Ishikawa (cell line): ENCODE data around the gene KCNK7.

ENCODE experiments used
- CEBPB ChIP-seq: IDR thresholded peaks from 2 replicates; pipeline ENCODE4 v1.6.1; 2012
- CREB1 ChIP-seq: IDR thresholded peaks from 2 replicates; pipeline ENCODE4 v1.6.1; 2012; ENCODE audit warnings: low read depth
- EGR1 ChIP-seq: IDR thresholded peaks from 2 replicates; pipeline ENCODE4 v1.6.1; 2012
- EP300 ChIP-seq: IDR thresholded peaks from 2 replicates; pipeline ENCODE4 v1.6.1; 2012; ENCODE audit warnings: borderline replicate concordance
- FOXM1 ChIP-seq: IDR thresholded peaks from 2 replicates; pipeline ENCODE4 v1.6.1; 2012; ENCODE audit warnings: low read depth, borderline replicate concordance
- NFIC ChIP-seq: IDR thresholded peaks from 2 replicates; pipeline ENCODE4 v1.6.1; 2012
- RAD21 ChIP-seq: IDR thresholded peaks from 2 replicates; pipeline ENCODE4 v1.6.1; 2012; ENCODE audit warnings: low read depth
- TAF1 ChIP-seq: IDR thresholded peaks from 2 replicates; pipeline ENCODE4 v1.6.1; 2012; ENCODE audit warnings: low read depth, mild to moderate bottlenecking
- TCF12 ChIP-seq: IDR thresholded peaks from 2 replicates; pipeline ENCODE4 v1.6.1; 2012; ENCODE audit warnings: low read depth
- TEAD4 ChIP-seq: IDR thresholded peaks from 2 replicates; pipeline ENCODE4 v1.6.1; 2012
- YY1 ChIP-seq: IDR thresholded peaks from 2 replicates; pipeline ENCODE4 v1.6.1; 2012; ENCODE audit warnings: low read depth
- ZBTB7A ChIP-seq: IDR thresholded peaks from 2 replicates; pipeline ENCODE4 v1.6.1; 2012; ENCODE audit warnings: low read depth
- TF ChIP-seq, protein P1 (sequence below): IDR thresholded peaks from 2 replicates; pipeline ENCODE4 v1.6.1; 2012
- TF ChIP-seq, protein P2 (sequence below): IDR thresholded peaks from 2 replicates; pipeline ENCODE4 v1.6.1; 2012; ENCODE audit warnings: low read depth, mild to moderate bottlenecking
- TF ChIP-seq, protein P3 (sequence below): IDR thresholded peaks from 2 replicates; pipeline ENCODE4 v1.6.1; 2012

Gene KCNK7

DNA sequence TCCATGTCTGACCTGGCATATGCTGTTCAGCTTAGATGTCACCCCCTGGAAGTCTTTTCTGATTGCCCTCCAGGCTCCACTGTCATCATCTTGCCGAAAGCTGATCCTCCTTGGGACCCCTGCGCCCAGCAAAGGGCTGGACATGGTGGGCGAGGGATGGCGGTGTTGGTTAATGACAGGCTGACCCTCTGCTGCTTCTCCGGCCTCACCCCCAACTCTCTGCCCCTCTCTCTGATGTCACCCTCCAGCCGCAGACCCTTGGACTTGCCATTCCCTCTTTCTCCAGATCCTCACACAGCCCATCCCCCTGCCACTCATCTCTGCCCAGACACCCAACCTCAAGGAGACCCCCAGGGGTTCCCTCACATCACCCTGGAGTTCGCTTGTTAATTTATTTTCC lies 17.5 kb downstream of the KCNK7 start:
- TF ChIP-seq CEBPB (no peak), TAF1 (no peak), CREB1 (no peak), EP300 (no peak), TCF12 (no peak), FOXM1 (no peak), EGR1 (no peak), NFIC (no peak), YY1 (no peak), TEAD4 (no peak), ZBTB7A (no peak), RAD21 (no peak)
- TF ChIP-seq, protein P1, sequence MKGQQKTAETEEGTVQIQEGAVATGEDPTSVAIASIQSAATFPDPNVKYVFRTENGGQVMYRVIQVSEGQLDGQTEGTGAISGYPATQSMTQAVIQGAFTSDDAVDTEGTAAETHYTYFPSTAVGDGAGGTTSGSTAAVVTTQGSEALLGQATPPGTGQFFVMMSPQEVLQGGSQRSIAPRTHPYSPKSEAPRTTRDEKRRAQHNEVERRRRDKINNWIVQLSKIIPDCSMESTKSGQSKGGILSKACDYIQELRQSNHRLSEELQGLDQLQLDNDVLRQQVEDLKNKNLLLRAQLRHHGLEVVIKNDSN: no peak
- TF ChIP-seq, protein P2, sequence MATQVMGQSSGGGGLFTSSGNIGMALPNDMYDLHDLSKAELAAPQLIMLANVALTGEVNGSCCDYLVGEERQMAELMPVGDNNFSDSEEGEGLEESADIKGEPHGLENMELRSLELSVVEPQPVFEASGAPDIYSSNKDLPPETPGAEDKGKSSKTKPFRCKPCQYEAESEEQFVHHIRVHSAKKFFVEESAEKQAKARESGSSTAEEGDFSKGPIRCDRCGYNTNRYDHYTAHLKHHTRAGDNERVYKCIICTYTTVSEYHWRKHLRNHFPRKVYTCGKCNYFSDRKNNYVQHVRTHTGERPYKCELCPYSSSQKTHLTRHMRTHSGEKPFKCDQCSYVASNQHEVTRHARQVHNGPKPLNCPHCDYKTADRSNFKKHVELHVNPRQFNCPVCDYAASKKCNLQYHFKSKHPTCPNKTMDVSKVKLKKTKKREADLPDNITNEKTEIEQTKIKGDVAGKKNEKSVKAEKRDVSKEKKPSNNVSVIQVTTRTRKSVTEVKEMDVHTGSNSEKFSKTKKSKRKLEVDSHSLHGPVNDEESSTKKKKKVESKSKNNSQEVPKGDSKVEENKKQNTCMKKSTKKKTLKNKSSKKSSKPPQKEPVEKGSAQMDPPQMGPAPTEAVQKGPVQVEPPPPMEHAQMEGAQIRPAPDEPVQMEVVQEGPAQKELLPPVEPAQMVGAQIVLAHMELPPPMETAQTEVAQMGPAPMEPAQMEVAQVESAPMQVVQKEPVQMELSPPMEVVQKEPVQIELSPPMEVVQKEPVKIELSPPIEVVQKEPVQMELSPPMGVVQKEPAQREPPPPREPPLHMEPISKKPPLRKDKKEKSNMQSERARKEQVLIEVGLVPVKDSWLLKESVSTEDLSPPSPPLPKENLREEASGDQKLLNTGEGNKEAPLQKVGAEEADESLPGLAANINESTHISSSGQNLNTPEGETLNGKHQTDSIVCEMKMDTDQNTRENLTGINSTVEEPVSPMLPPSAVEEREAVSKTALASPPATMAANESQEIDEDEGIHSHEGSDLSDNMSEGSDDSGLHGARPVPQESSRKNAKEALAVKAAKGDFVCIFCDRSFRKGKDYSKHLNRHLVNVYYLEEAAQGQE: no peak
- TF ChIP-seq, protein P3, sequence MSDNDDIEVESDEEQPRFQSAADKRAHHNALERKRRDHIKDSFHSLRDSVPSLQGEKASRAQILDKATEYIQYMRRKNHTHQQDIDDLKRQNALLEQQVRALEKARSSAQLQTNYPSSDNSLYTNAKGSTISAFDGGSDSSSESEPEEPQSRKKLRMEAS: no peak

DNA sequence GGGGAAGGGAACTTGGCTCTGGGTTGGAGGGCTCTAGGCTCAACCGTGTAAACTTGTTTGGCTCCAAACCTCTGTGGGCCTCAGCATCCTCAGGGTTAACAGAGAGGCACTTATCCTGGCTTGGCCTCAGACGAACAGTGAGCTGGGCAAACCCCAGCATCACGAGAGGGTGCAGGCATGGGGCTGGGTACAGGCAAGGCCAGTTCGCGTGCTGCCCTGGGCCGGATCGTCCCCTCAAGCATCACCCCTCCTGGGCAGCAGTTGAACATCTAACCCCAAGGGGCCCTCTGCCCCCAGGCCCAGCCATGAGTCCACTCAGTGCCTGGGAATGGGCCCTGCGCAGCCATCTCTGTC lies 17.9 kb downstream of the KCNK7 start:
- no peak for TF ChIP-seq CREB1
- TF ChIP-seq ZBTB7A: no peak
- TF ChIP-seq EP300: no peak
- no peak for TF ChIP-seq RAD21
- TF ChIP-seq, protein P1: no peak
- TF ChIP-seq TAF1: no peak
- no peak for TF ChIP-seq TEAD4
- TF ChIP-seq, protein P3: no peak
- TF ChIP-seq CEBPB: no peak
- no peak for TF ChIP-seq TCF12
- TF ChIP-seq YY1: no peak
- no peak for TF ChIP-seq NFIC

DNA sequence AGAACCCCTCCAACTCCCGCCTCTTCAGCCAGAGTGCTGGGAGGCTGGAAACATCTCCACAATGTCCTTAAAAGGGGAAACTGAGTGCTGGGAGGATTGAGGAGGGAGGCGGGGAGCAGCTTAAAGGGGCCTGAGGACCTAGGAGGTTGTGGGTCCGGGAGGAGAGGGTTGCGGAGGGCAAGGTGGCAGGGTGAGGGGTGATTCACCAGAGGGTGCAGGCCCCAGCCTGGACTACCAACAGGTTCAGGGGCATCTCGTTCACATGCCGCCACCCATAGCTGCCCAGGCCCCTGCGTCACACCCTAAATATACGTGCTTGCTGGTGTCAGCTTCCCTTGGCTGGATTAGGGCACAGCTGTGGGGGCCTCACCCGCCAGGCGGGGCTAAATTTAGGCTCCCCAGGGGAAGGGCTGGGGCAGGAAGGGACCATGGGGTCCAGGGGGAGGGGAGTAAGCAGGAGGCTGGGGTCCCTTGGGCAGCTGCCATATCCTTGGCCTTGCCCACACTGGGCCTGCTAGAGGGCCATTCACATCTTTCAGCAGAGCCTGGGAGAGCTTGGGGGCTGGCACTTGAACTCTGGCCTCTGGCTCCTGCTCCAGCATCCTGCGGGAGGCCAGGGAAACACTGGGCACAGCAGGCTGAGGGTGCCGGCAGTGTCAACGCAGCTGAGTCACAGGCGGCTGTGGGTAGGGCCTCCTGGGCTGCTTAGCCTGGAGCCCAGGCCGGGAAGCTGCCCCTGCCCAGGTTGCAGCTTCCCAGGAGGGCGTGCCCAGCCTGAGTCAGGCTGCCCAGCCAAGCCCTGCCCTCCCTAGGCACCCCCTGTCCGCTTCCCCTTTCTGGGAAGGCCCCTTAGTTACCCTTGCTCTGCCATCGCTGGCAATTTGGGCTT lies 18.5 kb downstream of the KCNK7 start:
- no peak for TF ChIP-seq CREB1
- TF ChIP-seq, protein P2: no peak
- TF ChIP-seq CEBPB: no peak
- TF ChIP-seq EP300: no peak
- TF ChIP-seq EGR1: no peak
- TF ChIP-seq ZBTB7A: no peak
- TF ChIP-seq FOXM1: no peak
- TF ChIP-seq YY1: no peak
- TF ChIP-seq, protein P1: no peak
- TF ChIP-seq TCF12: no peak
- TF ChIP-seq, protein P3: no peak
- TF ChIP-seq TEAD4: no peak
- TF ChIP-seq TAF1: no peak

DNA sequence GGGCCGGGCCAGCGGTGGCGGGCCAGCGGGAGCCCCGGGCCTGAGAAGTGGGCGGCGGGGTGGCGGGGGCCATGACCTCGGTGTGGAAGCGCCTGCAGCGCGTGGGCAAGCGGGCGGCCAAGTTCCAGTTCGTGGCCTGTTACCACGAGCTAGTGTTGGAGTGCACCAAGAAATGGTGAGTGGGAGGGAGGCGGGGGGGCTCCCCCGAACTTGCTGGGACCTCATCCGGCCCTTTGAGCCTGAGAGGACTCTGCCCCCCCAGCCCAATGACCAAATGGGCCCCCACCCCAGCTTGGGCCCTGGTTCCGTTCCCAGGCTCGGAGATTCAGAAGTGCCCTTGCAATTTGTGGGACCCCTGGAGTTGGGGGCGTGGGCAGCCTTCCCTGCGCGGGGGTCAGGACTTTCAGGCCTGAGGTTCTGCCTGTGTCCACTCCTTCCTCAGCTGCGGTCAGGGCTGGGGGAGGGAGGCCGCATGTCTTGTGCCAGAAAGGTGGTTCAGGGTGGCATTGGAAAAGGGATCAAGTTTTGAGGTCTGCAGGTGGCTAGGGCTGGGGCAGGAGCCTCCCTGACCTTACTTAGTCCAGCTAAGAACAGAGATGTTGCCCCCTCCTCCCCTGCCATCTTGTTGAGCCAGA lies 19.3 kb downstream of the KCNK7 start:
- TF ChIP-seq, protein P1: no peak
- TF ChIP-seq ZBTB7A: 0 out of 2 replicates have a peak, but pooled peaks have one; percentile 24
- TF ChIP-seq TAF1: no peak
